BLaER1 treated with 17β-estradiol and CSF1 and Interleukin-3, amounts not matched to agents 10 nM and 100 nM (cell line): ENCODE data around the gene BANF1.
A peak's percentile ranks its signal among the peaks of the same experiment; 100 is the strongest.

Experiments
- H3K27ac ChIP-seq, 11 experiments: shearing (Covaris generic); formaldehyde crosslinking; 2 replicates each; pipeline ENCODE4 v1.8.1; 2022
- H3K27me3 ChIP-seq, 11 experiments: shearing (Covaris generic); formaldehyde crosslinking; 2 replicates each; pipeline ENCODE4 v1.8.1; 2022
- H3K36me3 ChIP-seq, 11 experiments: shearing (Covaris generic); formaldehyde crosslinking; 2 replicates each; pipeline ENCODE4 v1.8.1; 2022
- H3K4me1 ChIP-seq, 10 experiments: shearing (Covaris generic); formaldehyde crosslinking; 2 replicates each; pipeline ENCODE4 v1.8.1; 2022
- H3K4me2 ChIP-seq, 11 experiments: shearing (Covaris generic); formaldehyde crosslinking; 2 replicates each; pipeline ENCODE4 v1.8.1; 2022
- H3K4me3 ChIP-seq, 10 experiments: shearing (Covaris generic); formaldehyde crosslinking; 2 replicates each; pipeline ENCODE4 v1.8.1; 2022
- H3K9ac ChIP-seq, 11 experiments: shearing (Covaris generic); formaldehyde crosslinking; 2 replicates each; pipeline ENCODE4 v1.8.1; 2022
- H3K9me3 ChIP-seq, 11 experiments: shearing (Covaris generic); formaldehyde crosslinking; replicated peaks in 1 of 11; 2 replicates each; pipeline ENCODE4 v1.8.1; 2022
- H4K20me1 ChIP-seq, 11 experiments: shearing (Covaris generic); formaldehyde crosslinking; 2 replicates each; pipeline ENCODE4 v1.8.1; 2022
- Cebpa-rat ChIP-seq, 11 experiments: shearing (Covaris generic); IDR thresholded peaks; 2 replicates each; pipeline ENCODE4 v1.8.1; 2022

BANF1 gene

DNA sequence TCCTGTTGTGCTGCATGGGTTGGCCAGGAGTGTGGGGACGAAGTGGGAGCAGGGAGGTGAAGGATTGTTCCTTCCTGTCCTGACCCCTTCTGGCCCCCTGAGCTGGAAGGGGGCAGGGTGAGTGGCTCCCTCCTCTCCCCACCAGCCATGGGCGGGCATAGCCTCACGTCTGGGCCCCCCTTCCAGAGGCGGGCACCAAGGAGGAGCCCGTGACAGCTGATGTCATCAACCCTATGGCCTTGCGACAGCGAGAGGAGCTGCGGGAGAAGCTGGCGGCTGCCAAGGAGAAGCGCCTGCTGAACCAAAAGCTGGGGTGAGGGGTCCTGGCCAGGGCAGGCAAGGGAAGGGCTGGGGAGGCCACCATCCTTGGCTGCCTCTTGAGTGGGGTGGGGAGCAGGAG is 37.4 kb upstream of the BANF1 start:
- H3K36me3 ChIP-seq = peaks cover 64 to 70% (median 69%) of the 10 kb centered on the region in 11 experiments
- TF ChIP-seq Cebpa-rat (IDR thresholded peaks at IDR 0.05) = no peak
- H3K4me1 ChIP-seq = peaks cover 17 to 27% (median 21%) of the 10 kb centered on the region in 10 experiments
- no peak overlapping the region for H3K4me3 ChIP-seq
- no peak overlapping the region for H3K27ac ChIP-seq
- H3K9me3 ChIP-seq = no peaks in the 10 kb centered on the region
- H3K9ac ChIP-seq = peak overlapping the region in 3 of 11 experiments; percentile 98 to 99 (median 98); a peak in 2 of 22 replicates
- H4K20me1 ChIP-seq = peaks cover 0 to 71% (median 48%) of the 10 kb centered on the region in 11 experiments; a peak in 19 of 22 replicates
- H3K27me3 ChIP-seq = no peaks in the 10 kb centered on the region
- H3K4me2 ChIP-seq = no peak overlapping the region

DNA sequence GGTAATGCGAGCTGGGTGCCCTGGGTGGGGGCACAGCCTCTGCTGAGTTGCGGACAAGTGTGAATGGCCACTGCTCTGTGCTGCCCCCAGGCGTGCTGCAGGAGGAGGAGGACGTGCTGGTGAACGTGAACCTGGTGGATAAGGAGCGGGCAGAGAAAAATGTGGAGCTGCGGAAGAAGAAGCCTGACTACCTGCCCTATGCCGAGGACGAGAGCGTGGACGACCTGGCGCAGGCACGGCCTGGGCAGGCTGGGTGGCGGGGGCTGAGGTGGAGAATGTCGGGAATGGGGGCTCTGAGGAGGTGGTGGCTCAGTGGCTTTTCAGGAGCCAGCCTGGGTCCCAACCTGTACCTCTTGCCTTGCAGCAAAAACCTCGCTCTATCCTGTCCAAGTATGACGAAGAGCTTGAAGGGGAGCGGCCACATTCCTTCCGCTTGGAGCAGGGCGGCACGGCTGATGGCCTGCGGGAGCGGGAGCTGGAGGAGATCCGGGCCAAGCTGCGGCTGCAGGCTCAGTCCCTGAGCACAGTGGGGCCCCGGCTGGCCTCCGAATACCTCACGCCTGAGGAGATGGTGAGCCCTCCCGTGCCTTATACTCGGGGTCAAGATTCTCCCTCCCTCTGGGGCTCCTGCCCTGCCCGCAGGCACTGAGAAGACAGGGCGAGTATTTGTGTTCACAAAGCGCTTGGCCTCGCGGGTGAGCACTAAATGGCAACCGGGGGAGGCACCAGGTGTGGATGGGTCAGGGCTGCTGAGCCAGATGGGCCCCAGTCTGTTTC is 36.1 kb upstream of the BANF1 start:
- Histone ChIP-seq H3K4me2 (no peak overlapping the region), H4K20me1 (peaks cover 0 to 74% (median 48%) of the 10 kb centered on the region in 11 experiments; a peak in 19 of 22 replicates), H3K9me3 (no peaks in the 10 kb centered on the region), H3K9ac (peak overlapping the region in 1 of 11 experiments; percentile 8; a peak in 1 of 22 replicates), H3K4me1 (peaks cover 16 to 22% (median 20%) of the 10 kb centered on the region in 10 experiments), H3K36me3 (peaks cover 71 to 77% (median 76%) of the 10 kb centered on the region in 11 experiments), H3K4me3 (no peak overlapping the region), H3K27me3 (no peaks in the 10 kb centered on the region), H3K27ac (no peak overlapping the region)
- TF ChIP-seq Cebpa-rat (IDR thresholded peaks at IDR 0.05) = no peak

DNA sequence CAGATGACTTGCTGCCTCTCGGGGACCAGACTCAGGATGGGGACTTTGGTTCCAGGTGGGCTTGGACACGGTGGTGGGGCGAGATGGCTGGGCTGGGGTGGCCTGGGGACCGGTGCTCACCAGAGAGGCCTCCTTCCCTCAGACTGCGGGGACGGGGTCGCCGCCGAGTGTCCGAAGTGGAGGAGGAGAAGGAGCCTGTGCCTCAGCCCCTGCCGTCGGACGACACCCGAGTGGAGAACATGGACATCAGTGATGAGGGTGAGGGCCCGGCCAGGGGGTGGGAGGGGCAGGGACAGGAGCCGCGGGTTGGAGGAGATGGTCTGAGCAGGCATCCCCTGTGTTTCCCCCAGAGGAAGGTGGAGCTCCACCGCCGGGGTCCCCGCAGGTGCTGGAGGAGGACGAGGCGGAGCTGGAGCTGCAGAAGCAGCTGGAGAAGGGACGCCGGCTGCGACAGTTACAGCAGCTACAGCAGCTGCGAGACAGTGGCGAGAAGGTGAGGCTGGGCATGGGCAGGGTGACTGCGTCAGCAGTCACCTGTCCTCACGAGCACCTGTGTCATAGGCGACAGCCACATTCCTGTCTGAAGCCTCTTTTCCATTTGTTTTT is 34.9 kb upstream of the BANF1 start:
- no peak overlapping the region for H3K27ac ChIP-seq
- H3K27me3 ChIP-seq = no peaks in the 10 kb centered on the region
- no peak overlapping the region for H3K4me2 ChIP-seq
- H3K9ac ChIP-seq = no peak overlapping the region
- no peak overlapping the region for H3K4me3 ChIP-seq
- no peak for TF ChIP-seq Cebpa-rat (IDR thresholded peaks at IDR 0.05)
- peaks cover 14 to 19% (median 18%) of the 10 kb centered on the region in 10 experiments for H3K4me1 ChIP-seq
- H4K20me1 ChIP-seq = peaks cover 0 to 73% (median 46%) of the 10 kb centered on the region in 11 experiments; a peak in 19 of 22 replicates
- H3K36me3 ChIP-seq = peaks cover 79 to 86% (median 84%) of the 10 kb centered on the region in 11 experiments
- H3K9me3 ChIP-seq = no peaks in the 10 kb centered on the region

DNA sequence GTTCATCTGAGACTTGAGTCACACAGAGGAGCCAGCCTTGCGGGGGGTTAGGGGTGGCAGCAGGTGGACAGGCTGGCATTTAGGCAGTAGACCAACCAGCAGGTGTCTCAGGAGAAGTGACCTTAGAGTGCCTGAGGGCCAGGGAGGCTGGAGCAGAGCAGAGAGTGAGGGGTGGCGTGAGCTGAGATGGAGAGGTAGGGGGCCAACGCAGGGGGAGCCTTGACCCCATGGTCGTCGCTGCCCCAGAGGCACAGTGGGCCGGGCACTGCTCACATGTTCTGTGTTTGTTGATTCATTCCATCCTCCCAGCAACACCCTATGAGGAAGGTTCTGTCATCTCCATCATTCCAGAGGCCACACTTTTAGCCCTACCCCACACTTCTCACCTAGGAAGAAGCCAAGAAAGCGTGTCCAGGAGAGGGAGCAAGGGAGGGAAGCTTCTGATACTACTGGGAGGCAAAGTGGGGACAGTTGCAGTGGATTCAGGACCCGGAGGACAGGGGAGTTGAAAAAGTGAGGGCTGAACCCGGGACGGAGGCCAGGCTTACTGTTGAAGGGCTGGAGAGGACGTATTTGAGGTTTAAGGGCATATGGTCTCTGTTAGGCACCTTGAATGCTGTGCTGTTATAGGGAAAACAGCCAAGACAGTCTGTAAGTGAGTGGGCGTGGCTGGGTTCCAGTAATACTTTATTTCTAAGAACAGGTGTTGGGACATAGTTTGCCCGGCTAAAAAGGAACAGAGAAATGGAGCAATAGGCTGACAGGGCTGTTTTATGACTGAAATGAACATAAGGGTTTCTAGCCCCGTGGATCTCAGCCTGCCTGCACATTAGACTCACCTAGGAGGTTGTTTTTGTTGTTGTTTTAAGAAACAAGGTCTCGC is 33.5 kb upstream of the BANF1 start:
- Histone ChIP-seq H4K20me1 (peaks cover 0 to 68% (median 32%) of the 10 kb centered on the region in 11 experiments; a peak in 17 of 22 replicates), H3K9me3 (no peaks in the 10 kb centered on the region), H3K4me3 (no peak overlapping the region), H3K36me3 (peaks cover 87 to 91% (median 90%) of the 10 kb centered on the region in 11 experiments), H3K27ac (no peak overlapping the region), H3K4me2 (no peak overlapping the region), H3K9ac (0 out of 22 replicates have a peak overlapping the region, but pooled peaks of 1 of the 11 experiments have one; percentile 13), H3K4me1 (peaks cover under 1 to 5% (median 3%) of the 10 kb centered on the region in 10 experiments; a peak in 14 of 20 replicates), H3K27me3 (no peaks in the 10 kb centered on the region)
- TF ChIP-seq Cebpa-rat (IDR thresholded peaks at IDR 0.05) = no peak

DNA sequence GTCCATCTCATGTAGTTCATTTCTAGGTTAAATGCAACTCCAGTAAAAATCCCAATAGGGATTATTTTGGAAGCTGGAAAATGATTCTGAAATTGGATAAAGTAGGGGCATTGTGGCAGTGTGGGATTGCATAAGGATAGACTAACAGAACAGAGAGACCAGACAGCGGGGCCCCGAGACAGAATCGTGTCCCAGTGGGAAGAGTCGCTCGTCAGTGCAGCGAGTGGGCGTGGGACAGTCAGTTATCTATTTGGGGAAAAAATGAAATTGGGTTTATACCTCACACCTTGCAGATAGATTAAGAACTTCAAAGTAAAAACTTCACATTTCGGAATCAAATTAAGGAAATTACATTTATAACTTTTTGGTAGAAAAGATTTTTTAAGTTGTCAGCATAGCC is 30.2 kb upstream of the BANF1 start:
- Histone ChIP-seq H3K27ac (no peak overlapping the region), H4K20me1 (peaks cover 0 to 57% (median 23%) of the 10 kb centered on the region in 11 experiments; a peak in 13 of 22 replicates), H3K27me3 (no peaks in the 10 kb centered on the region), H3K36me3 (peaks cover 72 to 90% (median 84%) of the 10 kb centered on the region in 11 experiments), H3K4me1 (no peaks in the 10 kb centered on the region), H3K4me3 (no peak overlapping the region), H3K9ac (no peak overlapping the region), H3K9me3 (no peaks in the 10 kb centered on the region), H3K4me2 (no peak overlapping the region)
- TF ChIP-seq Cebpa-rat (IDR thresholded peaks at IDR 0.05) = no peak

DNA sequence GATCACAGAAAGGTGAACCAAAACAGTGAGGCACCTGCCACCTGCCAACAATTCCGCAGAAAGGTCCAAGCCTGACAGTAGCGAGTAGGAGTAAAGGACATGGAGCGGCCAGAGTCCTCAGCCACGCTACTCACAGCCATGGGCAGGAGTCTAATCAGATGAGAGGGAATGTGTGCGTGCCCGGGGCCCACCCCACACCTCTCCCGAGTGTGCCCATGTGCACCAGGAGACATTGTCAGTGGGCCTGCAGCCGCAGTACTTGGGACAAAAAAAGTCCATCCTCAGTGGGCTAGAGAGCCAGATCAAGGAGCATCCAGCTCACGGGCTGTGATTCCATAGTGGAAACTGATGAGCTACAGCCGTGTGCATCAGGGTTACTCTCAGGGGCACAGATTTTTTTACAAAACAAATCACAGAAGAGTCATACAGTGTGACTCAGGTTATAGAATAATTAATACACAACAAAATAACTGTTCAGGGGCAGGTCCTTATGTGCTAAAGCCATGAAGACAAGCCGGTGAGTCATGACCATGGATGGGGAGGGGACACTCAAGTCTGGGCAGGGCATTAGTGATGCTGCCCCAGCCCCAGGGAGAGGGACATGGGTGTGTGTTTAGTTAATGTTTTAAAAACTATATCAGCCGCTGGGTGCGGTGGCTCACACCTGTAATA is 28.7 kb upstream of the BANF1 start:
- no peak overlapping the region for H3K27ac ChIP-seq
- TF ChIP-seq Cebpa-rat (IDR thresholded peaks at IDR 0.05) = no peak
- no peaks in the 10 kb centered on the region for H3K9me3 ChIP-seq
- H3K36me3 ChIP-seq = peaks cover 72 to 90% (median 84%) of the 10 kb centered on the region in 11 experiments
- H3K4me1 ChIP-seq = no peaks in the 10 kb centered on the region
- no peak overlapping the region for H3K9ac ChIP-seq
- H3K27me3 ChIP-seq = no peaks in the 10 kb centered on the region
- H3K4me3 ChIP-seq = no peak overlapping the region
- peaks cover 0 to 59% (median 23%) of the 10 kb centered on the region in 11 experiments; a peak in 13 of 22 replicates for H4K20me1 ChIP-seq
- H3K4me2 ChIP-seq = no peak overlapping the region

DNA sequence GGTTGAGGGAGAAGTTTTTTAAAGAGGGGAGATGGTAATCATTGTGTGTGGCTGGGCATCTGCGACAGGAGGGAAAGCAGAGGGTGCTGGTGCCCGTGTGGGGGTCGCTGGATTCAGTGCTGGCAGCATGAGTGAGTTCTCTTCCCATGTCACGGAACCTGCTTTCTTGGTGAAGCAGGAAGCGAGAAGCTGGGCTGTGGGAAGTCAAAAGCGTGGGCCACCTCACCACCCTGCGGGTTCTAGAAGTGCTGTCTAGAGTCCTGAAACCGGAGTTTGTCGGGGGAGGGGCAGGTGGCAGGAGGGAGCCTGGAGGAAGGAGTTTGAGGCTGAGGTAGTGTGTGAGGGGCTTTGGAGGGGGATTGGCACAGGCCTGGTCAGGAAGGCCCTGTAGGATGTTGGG is 26.5 kb upstream of the BANF1 start:
- no peaks in the 10 kb centered on the region for H3K9me3 ChIP-seq
- H3K9ac ChIP-seq = no peak overlapping the region
- H4K20me1 ChIP-seq = peaks cover 0 to 61% (median 12%) of the 10 kb centered on the region in 11 experiments; a peak in 9 of 22 replicates
- no peak overlapping the region for H3K27ac ChIP-seq
- no peak overlapping the region for H3K4me3 ChIP-seq
- H3K27me3 ChIP-seq = no peaks in the 10 kb centered on the region
- no peak for TF ChIP-seq Cebpa-rat (IDR thresholded peaks at IDR 0.05)
- H3K4me1 ChIP-seq = no peaks in the 10 kb centered on the region; a peak in 1 of 20 replicates
- H3K4me2 ChIP-seq = no peak overlapping the region
- peaks cover 71 to 90% (median 83%) of the 10 kb centered on the region in 11 experiments for H3K36me3 ChIP-seq
